HG03442 (cell line): Measurements from ENCODE around the gene SHMT2.

ENCODE experiments used
- ATAC-seq: cut with Tn5 transposase; IDR thresholded peaks from one replicate; pipeline ENCODE4 v1.9.1; 2021; ENCODE audit warnings: mild to moderate bottlenecking, moderate library complexity; ENCODE audit not compliant: unreplicated experiment

Gene SHMT2

GRCh38 chr12:57213763-57214397, 15.6 kb upstream of the SHMT2 start:
- no peak for ATAC-seq

DNA sequence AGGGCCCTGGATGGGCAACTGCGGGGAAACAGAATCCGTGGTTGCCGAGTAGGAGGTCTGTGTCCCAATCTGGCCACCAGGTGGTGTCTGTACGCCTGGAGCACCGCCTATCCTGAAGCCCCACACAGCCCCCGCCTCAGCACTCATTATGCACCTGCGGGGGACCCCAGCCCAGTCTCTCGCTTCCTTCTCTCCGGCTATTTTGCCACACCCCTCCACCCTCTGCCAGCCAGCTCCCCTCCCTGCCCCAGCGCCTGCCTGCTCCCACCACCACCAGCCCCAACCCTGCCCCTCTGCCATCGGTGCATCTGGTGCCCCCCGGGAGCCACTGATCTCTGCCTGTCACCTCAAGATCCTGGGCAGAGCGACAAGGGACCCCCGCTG, 15.1 kb upstream of the SHMT2 start:
- no peak for ATAC-seq

DNA sequence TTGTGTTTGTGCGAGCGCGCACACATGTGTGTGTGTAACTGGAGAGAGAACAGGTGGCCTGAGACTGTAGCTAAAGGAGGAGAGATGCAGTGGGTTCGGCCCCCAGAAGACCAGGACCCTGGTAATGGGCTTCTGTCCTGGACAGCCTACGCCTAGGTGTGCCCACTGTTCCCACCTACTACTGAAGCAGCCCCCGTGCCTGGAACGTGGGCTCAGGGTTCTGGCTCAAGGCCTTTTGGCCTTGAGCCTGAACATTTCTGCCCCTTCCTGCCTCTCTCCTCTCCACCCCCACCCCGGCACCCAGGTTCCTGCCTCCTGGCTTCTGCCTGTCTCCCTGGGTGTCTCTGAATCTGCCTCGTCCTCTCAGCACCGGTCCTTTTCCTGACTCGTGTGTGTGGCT, 14.4 kb upstream of the SHMT2 start:
- no peak for ATAC-seq

GRCh38 chr12:57215668-57216013, 13.9 kb upstream of the SHMT2 start:
- ATAC-seq, result no peak

DNA sequence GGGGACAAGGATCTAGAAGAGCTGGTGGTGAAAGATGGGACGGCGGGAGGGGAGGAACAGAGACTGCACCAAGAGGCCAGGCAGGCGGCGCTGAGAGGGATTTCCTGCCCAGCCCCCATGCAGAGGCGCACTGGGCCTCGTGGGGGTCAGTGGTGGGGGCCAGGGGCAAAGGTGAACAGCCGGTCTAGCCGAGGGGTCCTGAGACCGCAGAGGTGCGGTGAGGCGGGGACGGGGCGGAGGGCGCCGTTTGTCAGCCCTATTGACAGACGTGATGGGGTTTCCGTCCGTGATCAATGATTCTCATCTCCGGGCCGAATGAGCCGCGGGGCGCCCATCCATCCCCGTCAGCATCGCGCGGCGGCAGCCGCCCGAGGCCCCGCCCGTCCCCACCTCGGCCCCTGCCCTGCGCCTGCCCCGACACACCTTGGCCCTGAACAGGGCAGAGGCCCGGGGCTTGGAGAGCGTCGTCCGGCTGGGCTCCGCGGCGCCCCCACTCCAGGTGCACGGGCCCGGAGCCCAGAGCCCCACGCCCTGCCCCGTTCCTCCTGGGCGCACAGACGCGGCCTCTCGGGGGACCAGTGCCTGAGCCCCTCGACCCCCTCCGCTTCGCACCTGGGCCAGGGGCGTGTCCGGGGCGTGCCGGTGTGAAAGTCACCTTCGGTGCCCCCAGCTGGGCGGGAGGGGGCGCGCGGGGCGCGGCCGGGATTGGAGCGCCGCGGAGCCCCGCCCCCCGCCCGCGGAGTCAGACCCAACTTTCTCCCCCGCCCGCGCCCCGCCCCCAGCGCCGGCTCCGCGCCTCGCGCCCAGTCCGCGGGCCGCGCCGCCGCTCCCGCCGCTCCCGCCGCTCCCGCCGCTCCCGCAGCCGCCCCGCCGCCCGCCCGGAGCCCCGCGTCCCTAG, 13.2 kb upstream of the SHMT2 start, which contains the start of gene NXPH4:
TSS of gene NXPH4 (plus strand) at position 781 of the 898 bp plus-strand sequence. CDS start 176 bp downstream, outside the sequence.
- no peak for ATAC-seq

DNA sequence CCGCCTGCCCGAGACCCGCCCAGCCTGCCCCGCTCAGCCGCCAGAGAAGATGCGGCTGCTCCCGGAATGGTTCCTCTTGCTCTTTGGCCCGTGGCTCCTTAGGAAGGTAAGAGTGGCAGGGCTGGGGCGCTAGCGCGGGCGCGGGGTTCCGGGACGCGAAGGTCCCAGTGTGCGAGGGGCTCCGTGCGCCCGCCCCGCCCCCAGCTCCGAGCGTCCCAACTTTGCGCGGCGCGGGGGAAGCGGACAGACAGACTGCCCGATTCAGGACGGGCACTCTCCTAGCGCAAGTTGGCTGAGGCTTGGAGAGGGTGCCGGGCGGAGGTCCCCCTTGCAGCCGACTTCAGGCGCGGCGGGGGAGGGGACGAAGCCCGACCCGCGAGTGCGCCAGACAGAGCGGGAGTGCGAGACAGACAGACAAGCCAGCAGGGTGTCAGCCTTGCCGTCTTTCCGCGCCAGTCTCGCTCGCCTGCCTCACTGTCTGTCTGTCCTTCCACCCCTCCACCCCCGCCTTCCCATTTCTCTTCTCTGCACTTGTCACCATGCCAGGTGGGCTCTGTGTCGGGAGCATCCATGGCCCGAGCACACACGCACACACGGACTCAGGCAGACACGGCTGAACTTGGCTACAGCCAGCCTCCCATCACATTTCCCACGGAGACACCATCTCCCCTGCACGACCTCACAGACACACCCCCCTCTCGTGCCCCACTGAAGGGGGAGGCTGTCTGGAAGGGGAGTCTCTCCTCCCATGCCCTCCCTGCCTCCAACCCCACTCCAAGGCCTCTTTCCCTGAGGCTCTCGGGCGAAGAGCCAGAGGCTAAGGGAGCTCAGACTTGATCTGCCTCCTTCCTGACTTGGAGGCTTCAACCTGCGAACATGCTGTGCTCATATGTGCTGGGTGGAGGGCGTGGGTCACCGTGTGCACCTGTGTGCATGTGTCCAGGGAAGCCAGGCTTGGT, 12.3 kb upstream of the SHMT2 start:
- ATAC-seq, result no peak

DNA sequence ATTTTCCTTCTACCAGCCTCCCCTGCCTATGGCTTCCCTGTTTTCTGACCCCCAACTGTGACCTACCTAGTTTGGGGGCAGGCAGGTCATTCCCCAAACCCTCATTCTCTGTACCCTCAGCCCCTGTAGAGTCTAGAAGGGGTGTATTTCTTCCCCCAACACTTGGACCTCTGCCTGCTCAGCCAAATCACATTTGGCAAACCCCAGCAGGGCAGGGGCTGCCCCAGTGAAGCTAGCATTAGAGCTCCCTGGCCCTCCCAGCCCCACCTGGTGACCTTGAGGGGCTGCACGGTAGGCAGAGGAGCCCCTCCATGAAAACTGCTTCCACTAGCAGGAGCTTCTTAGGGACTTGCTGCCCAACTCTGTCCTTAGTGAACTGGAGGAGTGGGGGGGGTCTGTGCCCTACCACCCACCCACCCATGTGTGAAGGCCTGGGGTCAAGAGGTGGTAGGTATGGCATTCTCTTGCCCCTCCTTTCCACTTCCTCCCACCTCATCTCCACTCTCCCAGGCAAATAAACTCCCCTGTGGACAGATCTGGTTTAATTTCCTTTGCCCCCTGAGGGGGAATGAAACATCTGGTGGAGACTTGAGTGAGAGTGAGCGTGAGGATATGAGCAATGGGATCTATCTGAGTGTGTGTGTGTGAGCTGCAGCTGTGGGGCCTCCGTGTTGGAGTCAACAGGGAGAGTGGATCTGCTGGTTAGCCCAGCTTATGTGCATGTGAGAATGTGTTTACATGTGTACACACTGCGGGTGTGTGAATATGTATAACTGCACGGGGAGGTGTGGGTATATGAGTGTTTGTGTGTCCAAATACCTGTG, 11.3 kb upstream of the SHMT2 start:
- no peak for ATAC-seq

- ATAC-seq, result no peak
Observed at GRCh38 chr12:57219205-57219992, 10.1 kb upstream of the SHMT2 start.

- no peak for ATAC-seq
Observed at GRCh38 chr12:57219993-57220754, 9.3 kb upstream of the SHMT2 start.

DNA sequence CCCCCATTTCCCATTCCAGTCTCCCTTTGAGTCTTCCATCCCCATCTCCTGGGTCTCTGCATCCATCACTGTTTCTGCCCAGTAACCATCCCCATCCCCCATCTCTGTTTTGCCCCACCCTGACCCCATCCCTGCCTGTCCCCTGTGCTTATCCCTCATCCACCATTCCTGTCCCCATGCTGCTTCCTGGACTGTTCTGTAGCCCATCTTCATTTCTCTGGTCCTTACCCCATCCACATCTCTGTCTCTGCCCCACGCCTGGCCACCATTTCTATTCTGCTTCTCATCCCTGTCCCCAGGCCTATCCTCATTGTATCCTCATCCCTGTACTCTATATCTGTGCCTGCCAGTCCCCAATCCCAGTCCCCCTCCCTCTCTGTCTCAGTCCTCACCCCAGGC, 8.7 kb upstream of the SHMT2 start:
- no peak for ATAC-seq

DNA sequence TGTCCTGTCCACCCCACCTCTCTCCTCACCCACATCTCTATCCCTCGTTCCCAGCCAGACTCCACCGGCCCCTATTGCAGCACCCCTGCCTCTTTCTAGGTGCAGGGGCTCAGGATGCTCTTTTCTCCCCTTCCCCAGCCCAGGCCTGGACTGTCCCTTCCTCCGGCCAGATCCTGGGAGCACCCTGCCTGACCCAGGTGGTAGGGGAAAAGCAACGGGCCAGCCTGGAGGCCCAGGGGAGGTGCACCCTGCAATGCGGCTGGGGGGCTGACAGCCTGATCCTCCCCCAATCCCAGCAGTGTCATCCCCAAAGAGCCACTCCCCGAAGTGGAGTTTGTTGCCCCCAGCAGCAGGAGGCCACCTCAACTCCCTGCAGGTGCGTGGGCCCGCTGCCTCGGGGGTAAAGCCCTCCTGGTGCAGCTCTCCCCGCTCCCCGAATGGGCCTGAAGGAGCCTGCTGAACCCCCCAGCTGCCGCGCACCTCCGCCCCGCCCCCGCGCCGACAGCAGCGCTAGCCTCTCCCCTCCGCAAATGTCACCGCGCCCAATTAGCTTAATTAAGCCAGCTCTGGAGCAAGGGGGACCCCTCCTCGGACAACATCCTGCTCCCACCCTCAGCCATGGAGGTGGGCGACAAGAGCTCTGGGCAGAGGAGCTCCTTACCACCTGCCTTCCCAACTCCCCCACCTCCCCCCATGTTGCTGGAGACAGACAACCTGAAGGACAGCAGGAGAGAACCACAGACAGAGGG, 8.2 kb upstream of the SHMT2 start:
- ATAC-seq, result no peak

DNA sequence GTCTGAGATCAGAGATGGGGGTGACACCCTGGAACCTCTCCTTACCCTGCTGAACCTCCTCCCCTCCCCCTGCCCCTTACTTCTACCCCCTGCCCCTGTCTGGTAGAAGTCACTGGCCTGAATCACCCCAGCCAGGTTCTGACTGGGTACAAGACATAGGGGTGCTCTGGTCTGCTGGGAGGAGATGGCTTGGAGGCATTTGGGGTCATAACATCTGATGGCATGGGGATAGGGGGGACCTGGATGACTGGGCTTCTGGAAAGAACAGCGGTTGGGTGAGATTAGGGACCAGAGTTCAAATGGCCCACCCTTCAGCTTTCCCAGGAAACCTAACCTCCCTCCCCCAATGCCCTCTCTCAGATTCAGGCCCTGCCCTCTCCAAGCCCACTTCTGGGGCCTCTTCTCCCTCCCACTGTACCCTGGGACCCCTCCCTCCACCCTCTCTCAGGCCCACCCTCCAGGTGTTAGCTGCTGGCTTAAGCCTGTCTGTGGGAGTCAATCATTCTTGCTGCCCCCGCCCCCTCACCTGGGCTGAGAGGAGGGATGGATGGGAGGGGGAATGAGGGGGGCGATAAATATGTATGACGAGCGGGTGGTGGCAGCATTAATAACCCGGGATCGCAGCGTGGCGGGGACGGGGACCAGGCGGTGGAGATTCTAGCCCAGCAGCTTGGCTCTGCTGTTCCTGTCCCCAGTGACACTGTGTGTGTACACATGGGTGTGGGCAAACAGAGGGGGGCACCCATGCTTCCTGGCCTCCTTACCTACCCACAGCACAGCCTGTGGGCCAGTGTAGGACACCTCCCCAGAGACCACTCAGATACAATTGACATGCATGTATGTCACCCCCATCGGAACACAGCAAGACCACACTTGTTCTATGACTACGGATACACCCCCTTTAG, 7.0 kb upstream of the SHMT2 start:
- ATAC-seq, result no peak

DNA sequence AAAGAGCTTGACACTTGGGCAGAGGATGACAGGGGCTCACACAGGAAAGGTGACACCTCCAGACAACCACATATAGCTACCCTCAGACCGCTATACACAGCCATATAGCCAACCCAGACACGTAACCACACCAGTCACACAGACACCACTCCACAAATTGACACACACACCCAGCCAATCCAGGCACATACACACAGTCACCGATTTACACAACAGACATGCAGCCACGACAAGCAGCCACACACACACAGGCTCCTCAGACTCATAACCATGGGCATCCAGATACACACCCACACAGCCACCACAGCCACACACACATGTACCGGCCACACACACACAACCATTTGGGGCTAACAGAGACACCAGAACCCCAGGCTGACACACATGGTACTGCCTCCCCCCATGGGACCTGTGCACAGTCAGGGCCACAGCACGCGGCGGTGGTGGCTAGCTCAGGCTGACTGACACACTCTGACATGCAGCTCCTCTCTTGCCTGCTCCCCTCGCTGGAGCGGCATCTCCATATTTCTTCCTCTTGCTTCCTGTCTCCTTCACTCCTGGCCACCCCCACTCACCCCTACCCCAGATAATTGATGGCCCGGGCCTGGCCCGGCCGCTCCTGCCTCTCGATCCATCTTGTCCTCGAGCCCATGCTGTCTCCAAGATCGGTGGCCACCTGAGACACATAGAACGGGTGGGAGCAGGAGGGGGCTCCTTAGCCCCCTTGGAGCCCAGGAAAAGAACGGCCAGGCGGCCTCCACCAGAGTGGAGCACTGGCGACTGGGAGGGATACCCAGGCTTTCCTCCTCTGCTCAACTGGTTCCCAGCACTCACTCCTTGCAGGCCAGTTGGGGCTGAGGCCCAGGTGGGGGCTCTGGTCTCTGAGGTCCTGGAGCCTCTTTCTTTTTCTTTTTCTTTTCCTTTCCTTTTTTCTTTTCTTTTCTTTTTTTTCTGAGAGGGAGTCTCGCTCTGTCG, 6.0 kb upstream of the SHMT2 start:
- ATAC-seq, result no peak

- ATAC-seq, result no peak
Observed at GRCh38 chr12:57224278-57224972, 5.1 kb upstream of the SHMT2 start.

GRCh38 chr12:57224973-57225679, 4.4 kb upstream of the SHMT2 start:
- ATAC-seq, result no peak
